Erythroblast (primary cell): Measurements from ENCODE around the gene SCFD2.
A peak's percentile ranks its signal among the peaks of the same experiment; 100 is the strongest.
"Not testable (repeated sequence)": the region's sequence is repeated elsewhere in the genome, so short reads cannot be mapped to it uniquely, and the experiment has no call there.

Source experiments
- DNase-seq, 2 experiments: peaks; one replicate each; lab custom pipeline; 2025; lab: John Stamatoyannopoulos, UW
- GATA1 ChIP-seq: IDR thresholded peaks from 2 replicates; pipeline ENCODE4 v1.6.1; 2011; ENCODE audit warnings: low read depth, mild to moderate bottlenecking, control low read depth, low read length, moderate library complexity
- POLR2A ChIP-seq: IDR thresholded peaks from 2 replicates; pipeline ENCODE4 v1.6.1; 2011; ENCODE audit warnings: mild to moderate bottlenecking, low read length

Gene SCFD2

GRCh38 chr4:53043891-53044650, 321.8 kb downstream of the SCFD2 start:
- DNase-seq, result no peak
- TF ChIP-seq POLR2A (no peak), GATA1 (no peak)

GRCh38 chr4:53043055-53043454, 322.8 kb downstream of the SCFD2 start:
- TF ChIP-seq GATA1 (no peak), POLR2A (no peak)
- no peak for DNase-seq

- TF ChIP-seq POLR2A, result no peak
- TF ChIP-seq GATA1, result no peak
- DNase-seq, result no peak
These were observed 325.0 kb downstream of the SCFD2 start for GRCh38 chr4:53040851-53041250.

- DNase-seq, result no peak
- TF ChIP-seq POLR2A (no peak), GATA1 (no peak)
These were observed 325.4 kb downstream of the SCFD2 start for GRCh38 chr4:53040459-53040815.

- peak; percentile 38 to 74 for DNase-seq
- TF ChIP-seq GATA1 (no peak), POLR2A (no peak)
These were observed 326.0 kb downstream of the SCFD2 start for GRCh38 chr4:53039741-53040458.

GRCh38 chr4:53037892-53038291, 328.0 kb downstream of the SCFD2 start:
- DNase-seq, result no peak
- TF ChIP-seq POLR2A, result no peak
- no peak for TF ChIP-seq GATA1

GRCh38 chr4:53032908-53033307, 333.0 kb downstream of the SCFD2 start:
- DNase-seq, result not testable (repeated sequence)

GRCh38 chr4:53026233-53026632, 339.6 kb downstream of the SCFD2 start:
- TF ChIP-seq POLR2A, result no peak
- TF ChIP-seq GATA1, result no peak
- no peak for DNase-seq

GRCh38 chr4:53023677-53024299, 342.1 kb downstream of the SCFD2 start:
- DNase-seq, result no peak

GRCh38 chr4:53022513-53023100, 343.3 kb downstream of the SCFD2 start:
- no peak for DNase-seq
- no peak for TF ChIP-seq POLR2A

More at GRCh38 chr4:53023677-53024299, 342.1 kb downstream of the SCFD2 start:
- TF ChIP-seq GATA1, result no peak
- no peak for TF ChIP-seq POLR2A

GRCh38 chr4:53021754-53022512, 343.9 kb downstream of the SCFD2 start:
- no peak for DNase-seq
- TF ChIP-seq POLR2A (no peak), GATA1 (no peak)

GRCh38 chr4:53019485-53020382, 346.1 kb downstream of the SCFD2 start:
- no peak for DNase-seq
- no peak for TF ChIP-seq POLR2A
- TF ChIP-seq GATA1, result no peak

- DNase-seq, result no peak
- TF ChIP-seq POLR2A, result no peak
- TF ChIP-seq GATA1, result no peak
These were observed 347.4 kb downstream of the SCFD2 start for GRCh38 chr4:53018471-53018870.
